Activated CD4-positive, alpha-beta T cell treated with anti-CD3 and anti-CD28 coated beads, Interleukin-2, Interleukin-6, amounts not matched to agents 100 ng/mL and 50 ng/mL, durations not matched to agents 16 hours and 8 hours (primary cell): ENCODE measurements around the gene OPN1MW2.
"Not testable (repeated sequence)": the region's sequence is repeated elsewhere in the genome, so short reads cannot be mapped to it uniquely, and the experiment has no call there.

Experiments
- DNase-seq: peaks from one replicate; pipeline ENCODE4 v3.0.0-alpha.2; 2020

The OPN1MW2 gene

DNA sequence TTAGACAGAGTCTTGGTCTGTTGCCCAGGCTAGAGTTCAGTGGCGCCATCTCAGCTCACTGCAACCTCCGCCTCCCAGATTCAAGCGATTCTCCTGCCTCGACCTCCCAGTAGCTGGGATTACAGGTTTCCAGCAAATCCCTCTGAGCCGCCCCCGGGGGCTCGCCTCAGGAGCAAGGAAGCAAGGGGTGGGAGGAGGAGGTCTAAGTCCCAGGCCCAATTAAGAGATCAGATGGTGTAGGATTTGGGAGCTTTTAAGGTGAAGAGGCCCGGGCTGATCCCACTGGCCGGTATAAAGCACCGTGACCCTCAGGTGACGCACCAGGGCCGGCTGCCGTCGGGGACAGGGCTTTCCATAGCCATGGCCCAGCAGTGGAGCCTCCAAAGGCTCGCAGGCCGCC lies at the start of gene OPN1MW2:
TSS of gene OPN1MW2 (plus strand) at position 301 of the 400 bp plus-strand sequence. CDS start at position 361, 60 bp downstream.
- DNase-seq: not testable (repeated sequence)

DNA sequence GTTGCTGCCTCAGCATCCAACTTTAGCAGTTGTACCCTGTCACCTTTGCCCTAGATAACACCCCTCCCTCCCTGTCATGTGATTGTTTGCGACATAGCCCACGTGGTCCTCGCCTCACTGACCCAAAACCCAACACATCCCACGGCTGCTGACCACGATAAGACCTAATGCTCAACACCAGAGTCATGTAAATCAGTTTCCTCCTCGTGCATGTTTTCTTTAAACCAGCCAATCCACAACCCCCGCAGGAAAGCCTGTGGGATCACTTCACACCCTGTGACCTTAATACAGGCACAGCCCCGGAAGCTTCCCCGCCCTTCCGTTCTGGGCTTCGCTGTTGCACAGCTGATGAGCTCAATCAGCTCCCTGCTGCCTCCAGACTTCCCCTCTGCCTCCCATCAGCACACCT lies 47.0 kb upstream of the OPN1MW2 start:
- DNase-seq: not testable (repeated sequence)

DNA sequence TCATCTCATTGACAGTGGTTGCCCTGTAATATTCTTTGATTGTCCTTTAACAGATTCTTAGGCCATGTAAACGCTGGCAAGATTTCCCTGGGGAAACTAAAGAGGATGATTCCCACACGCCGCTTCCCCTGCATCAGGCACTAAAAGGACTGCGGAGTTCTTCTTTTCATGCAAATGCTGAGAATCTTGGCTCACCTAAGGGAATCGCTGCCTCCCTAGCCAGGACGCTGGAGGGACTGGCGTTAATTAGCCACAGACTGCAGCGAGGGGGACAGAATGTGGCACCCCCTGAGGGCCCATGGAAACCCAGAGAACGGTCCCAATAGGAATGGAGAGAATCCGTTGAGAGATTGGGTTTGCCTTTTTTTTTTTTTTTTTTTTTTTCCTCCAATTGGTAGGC lies 45.2 kb upstream of the OPN1MW2 start:
- not testable (repeated sequence) for DNase-seq

DNA sequence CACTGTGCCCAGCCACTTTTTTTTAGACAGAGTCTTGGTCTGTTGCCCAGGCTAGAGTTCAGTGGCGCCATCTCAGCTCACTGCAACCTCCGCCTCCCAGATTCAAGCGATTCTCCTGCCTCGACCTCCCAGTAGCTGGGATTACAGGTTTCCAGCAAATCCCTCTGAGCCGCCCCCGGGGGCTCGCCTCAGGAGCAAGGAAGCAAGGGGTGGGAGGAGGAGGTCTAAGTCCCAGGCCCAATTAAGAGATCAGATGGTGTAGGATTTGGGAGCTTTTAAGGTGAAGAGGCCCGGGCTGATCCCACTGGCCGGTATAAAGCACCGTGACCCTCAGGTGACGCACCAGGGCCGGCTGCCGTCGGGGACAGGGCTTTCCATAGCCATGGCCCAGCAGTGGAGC lies 37.3 kb upstream of the OPN1MW2 start, which contains the start of gene OPN1MW:
TSS of gene OPN1MW (plus strand) at position 301 of the 400 bp plus-strand sequence. CDS start at position 383, 82 bp downstream.
- DNase-seq: not testable (repeated sequence)

DNA sequence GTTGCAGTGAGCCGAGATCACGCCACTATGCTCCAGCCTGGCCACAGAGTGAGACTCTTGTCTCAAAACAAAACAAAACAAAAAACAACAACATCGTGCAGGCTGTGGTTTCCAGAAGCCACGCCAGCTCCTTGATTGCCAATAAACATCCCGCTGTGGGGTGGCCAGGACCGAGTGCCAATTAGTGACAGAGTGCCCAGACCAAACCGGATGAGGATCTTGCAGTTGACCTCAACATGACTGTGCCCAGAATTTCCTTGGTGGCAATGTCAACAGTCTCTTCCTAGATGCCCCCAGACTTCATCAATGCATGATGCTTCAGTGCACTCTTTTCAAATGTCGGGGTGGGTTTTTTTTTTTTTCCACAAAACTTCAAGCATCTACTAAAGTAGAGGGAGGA lies 35.8 kb upstream of the OPN1MW2 start:
- DNase-seq: not testable (repeated sequence)

DNA sequence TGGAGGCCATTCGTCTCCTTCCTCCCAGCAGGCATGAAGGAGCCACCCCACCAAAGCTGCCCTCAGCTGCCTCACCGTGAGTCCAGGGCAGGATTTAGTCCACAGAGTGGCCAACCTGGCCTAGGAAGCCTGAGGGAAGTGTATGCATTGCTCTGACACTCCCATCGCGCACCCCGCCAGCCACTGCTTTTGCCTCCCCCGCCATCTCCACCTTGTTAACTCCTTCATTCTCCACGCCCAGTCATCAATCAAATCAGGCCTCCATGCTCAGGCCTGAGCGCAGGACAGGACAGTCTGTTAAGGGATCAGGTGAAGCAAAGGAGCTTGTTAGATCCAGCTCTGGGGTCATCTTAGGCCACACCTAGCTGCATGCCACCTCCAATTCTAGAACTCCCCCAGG lies 26.7 kb upstream of the OPN1MW2 start:
- DNase-seq: not testable (repeated sequence)

DNA sequence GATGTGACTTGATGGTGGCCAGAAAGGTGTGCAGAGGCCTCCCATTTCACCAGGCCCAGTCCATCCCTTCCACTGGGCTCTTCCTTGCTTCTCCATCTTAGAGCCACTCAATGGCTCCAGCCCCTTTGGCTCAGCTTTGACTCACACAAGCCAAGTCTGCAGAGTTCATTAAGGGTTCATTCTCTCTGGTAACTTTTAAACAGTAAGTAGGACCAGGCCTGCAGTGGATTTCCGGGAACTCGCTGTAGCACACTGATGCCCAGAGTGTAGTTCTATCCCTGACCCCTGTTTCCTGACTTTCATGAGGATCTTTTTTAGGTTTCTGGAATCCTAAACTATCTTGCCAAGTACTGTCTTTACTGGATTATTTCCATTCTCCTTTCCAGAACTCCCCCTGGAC lies 25.2 kb upstream of the OPN1MW2 start:
- DNase-seq: not testable (repeated sequence)

DNA sequence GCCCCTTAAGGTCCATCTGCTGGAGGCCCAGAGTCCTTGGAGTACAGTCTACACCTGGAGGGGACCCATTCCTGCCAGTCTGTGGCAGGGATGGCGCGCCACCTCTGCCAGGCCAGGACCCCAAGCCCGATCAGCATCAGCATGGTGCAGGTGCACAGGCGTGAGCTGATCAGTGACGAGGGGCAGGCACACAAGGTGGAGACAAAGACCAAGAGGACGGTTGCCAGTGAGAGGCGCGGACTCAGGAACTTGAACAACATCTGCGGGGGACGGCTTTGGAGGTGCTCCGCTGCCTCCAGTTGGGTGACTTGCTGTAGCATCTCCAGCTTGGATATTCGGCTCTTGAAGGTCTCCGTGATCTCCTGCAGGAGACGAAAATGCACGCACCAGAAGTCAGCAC lies 23.1 kb upstream of the OPN1MW2 start:
- DNase-seq: not testable (repeated sequence)

DNA sequence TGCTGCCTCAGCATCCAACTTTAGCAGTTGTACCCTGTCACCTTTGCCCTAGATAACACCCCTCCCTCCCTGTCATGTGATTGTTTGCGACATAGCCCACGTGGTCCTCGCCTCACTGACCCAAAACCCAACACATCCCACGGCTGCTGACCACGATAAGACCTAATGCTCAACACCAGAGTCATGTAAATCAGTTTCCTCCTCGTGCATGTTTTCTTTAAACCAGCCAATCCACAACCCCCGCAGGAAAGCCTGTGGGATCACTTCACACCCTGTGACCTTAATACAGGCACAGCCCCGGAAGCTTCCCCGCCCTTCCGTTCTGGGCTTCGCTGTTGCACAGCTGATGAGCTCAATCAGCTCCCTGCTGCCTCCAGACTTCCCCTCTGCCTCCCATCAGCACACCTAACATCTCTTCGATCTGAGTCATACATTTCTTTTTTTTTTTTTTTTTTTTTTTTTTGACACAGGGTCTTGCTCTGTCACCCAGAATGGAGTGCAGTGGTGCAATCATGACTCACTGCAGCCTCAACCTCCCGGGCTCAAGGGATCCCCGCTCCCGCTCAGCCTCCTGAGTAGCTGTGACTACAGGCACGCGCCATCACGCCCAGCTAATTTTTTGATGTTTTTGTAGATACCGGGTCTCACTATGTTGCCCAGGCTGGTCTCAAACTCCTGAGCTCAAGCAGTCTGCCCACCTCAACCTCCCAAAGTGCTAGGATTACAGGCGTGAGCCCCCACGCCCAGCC lies 9.7 kb upstream of the OPN1MW2 start:
- not testable (repeated sequence) for DNase-seq

DNA sequence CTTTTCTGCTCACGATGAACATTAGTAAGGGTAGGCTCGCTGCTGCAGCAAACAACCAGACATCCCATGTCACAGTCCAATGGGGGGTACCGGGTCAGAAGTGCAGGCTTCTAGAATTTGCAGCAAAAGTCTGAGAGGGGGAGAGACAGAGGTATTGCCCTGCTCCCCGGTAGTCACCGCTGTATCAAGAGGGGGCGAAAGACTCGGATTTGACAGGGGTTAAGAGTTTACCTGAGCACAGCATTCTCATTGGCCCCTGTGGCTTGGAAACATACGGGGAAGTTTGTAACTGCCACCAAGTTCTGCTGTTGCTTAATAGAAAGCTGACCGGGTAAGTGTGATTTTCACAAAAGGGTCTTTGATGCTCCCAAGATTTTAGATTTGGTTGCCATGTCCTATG lies 8.5 kb upstream of the OPN1MW2 start:
- not testable (repeated sequence) for DNase-seq

DNA sequence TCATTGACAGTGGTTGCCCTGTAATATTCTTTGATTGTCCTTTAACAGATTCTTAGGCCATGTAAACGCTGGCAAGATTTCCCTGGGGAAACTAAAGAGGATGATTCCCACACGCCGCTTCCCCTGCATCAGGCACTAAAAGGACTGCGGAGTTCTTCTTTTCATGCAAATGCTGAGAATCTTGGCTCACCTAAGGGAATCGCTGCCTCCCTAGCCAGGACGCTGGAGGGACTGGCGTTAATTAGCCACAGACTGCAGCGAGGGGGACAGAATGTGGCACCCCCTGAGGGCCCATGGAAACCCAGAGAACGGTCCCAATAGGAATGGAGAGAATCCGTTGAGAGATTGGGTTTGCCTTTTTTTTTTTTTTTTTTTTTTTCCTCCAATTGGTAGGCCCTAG lies 8.1 kb upstream of the OPN1MW2 start:
- DNase-seq: not testable (repeated sequence)

DNA sequence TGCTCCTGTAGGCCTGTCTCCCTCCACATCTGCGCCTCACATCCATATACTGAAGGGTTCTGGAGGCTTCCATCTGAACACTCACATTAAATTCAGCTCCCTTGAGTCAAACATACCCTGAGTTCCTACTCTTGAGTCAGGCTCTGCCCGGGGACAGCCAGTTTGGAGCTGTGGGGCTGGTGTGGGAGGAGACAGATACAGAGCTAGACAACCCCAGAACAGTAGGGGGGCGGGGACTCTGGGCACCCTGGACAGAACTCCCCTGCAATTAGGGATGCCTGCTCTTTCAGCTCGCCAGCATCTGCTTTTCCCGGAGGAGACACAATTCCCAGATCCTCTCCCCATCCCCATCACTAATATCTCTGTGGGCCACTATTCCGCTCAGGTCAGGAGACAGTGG lies 5.7 kb downstream of the OPN1MW2 start:
- DNase-seq: not testable (repeated sequence)

DNA sequence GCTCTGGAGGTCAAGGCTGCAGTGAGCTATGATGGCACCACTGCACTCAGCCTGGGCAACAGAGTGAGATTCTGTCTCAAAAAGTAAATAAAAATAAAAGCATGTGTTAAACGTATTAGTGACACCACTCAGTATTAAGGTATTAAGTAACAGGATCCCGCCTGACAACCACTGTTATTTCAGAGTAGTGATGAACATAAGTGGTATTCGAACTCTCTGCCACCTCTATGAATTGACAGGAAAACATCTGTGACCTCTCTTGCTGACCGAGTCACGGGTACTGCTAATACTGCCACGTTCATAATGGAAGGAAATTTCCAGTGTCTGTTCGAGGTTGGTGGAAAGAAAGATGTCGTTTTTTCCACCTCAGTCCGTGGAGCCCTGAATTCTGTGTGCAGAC lies 7.2 kb downstream of the OPN1MW2 start:
- not testable (repeated sequence) for DNase-seq

DNA sequence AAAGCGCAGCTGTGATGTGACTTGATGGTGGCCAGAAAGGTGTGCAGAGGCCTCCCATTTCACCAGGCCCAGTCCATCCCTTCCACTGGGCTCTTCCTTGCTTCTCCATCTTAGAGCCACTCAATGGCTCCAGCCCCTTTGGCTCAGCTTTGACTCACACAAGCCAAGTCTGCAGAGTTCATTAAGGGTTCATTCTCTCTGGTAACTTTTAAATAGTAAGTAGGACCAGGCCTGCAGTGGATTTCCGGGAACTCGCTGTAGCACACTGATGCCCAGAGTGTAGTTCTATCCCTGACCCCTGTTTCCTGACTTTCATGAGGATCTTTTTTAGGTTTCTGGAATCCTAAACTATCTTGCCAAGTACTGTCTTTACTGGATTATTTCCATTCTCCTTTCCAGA lies 11.9 kb downstream of the OPN1MW2 start:
- not testable (repeated sequence) for DNase-seq

DNA sequence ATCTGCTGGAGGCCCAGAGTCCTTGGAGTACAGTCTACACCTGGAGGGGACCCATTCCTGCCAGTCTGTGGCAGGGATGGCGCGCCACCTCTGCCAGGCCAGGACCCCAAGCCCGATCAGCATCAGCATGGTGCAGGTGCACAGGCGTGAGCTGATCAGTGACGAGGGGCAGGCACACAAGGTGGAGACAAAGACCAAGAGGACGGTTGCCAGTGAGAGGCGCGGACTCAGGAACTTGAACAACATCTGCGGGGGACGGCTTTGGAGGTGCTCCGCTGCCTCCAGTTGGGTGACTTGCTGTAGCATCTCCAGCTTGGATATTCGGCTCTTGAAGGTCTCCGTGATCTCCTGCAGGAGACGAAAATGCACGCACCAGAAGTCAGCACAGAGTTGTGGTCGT lies 14.1 kb downstream of the OPN1MW2 start:
- not testable (repeated sequence) for DNase-seq

DNA sequence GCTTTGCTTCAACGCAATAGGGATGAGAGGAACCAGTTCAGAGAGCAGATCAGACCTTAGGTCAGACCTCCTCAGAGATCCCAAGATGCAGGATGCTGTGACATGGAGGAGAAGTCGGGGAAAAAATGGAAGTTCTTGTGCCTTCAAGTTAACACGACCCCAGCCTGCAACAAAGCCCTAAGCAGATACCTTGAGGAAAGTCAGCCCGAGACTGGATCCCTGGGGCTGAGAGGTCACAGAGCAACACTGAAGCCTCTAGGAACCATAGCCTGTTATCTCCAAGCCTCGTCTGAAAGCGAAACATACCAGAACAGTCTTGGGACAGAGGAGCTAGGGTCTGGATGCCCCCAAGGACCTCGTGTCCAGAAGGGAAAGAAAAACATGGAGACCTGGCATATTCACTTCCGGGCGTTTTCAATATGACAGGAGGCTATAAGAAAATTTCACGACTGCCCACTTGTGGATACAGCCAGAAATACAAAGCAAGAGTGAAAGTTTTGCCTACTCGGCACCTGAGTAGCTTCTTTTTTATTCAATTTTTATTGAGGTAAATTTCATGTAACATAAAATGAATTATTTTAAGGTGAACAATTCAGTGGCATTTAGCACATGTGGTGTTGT lies 19.5 kb downstream of the OPN1MW2 start:
- DNase-seq: not testable (repeated sequence)

DNA sequence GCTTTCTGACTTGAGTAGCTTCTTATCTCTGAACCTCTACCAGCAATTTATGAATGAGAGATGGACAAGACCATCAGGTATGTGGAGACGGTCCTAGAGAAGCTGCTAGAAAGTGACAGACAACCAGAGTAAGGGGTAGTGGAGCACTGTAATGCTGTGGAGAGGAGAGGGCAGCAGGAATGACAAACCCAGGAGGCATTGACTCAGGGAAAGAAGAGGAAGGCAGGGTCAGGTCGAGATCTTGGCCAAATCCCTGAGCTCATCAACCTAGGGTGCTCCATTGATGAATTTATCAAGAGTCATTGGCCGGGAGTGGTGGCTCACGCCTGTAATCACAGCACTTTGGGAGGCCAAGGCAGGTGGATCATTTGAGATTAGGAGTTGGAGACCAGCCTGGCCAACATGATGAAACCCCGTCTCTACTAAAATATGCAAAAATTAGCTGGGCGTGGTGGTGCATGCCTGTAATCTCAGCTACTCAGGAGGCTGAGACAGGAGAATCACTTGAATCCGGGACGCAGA lies 20.5 kb downstream of the OPN1MW2 start:
- DNase-seq: not testable (repeated sequence)

DNA sequence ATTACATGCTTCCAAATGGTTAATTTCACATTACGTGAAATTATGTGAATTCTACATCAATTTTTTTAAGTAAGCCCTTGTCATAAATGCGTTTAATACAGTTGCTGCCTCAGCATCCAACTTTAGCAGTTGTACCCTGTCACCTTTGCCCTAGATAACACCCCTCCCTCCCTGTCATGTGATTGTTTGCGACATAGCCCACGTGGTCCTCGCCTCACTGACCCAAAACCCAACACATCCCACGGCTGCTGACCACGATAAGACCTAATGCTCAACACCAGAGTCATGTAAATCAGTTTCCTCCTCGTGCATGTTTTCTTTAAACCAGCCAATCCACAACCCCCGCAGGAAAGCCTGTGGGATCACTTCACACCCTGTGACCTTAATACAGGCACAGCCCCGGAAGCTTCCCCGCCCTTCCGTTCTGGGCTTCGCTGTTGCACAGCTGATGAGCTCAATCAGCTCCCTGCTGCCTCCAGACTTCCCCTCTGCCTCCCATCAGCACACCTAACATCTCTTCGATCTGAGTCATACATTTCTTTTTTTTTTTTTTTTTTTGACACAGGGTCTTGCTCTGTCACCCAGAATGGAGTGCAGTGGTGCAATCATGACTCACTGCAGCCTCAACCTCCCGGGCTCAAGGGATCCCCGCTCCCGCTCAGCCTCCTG lies 28.0 kb downstream of the OPN1MW2 start:
- DNase-seq: not testable (repeated sequence)

DNA sequence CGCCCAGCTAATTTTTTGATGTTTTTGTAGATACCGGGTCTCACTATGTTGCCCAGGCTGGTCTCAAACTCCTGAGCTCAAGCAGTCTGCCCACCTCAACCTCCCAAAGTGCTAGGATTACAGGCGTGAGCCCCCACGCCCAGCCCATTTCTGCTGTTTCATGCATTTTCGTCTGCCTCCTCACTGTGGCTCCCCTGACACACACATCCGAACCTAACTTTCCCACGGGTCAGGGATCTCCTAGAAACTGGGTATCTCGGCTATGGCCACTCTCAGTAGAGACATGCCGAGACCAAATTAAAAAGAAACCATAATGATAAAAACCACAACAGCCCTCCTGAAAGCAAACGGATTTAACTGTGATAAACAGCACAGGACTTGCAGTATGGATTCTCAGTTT lies 28.5 kb downstream of the OPN1MW2 start:
- not testable (repeated sequence) for DNase-seq

DNA sequence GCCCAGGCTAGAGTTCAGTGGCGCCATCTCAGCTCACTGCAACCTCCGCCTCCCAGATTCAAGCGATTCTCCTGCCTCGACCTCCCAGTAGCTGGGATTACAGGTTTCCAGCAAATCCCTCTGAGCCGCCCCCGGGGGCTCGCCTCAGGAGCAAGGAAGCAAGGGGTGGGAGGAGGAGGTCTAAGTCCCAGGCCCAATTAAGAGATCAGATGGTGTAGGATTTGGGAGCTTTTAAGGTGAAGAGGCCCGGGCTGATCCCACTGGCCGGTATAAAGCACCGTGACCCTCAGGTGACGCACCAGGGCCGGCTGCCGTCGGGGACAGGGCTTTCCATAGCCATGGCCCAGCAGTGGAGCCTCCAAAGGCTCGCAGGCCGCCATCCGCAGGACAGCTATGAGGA lies 37.7 kb downstream of the OPN1MW2 start, which contains the start of gene OPN1MW3:
TSS of gene OPN1MW3 (plus strand) at position 301 of the 400 bp plus-strand sequence. CDS start at position 339, 38 bp downstream.
- not testable (repeated sequence) for DNase-seq

DNA sequence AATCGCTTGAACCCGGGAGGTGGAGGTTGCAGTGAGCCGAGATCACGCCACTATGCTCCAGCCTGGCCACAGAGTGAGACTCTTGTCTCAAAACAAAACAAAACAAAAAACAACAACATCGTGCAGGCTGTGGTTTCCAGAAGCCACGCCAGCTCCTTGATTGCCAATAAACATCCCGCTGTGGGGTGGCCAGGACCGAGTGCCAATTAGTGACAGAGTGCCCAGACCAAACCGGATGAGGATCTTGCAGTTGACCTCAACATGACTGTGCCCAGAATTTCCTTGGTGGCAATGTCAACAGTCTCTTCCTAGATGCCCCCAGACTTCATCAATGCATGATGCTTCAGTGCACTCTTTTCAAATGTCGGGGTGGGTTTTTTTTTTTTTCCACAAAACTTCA lies 39.2 kb downstream of the OPN1MW2 start:
- DNase-seq: not testable (repeated sequence)

DNA sequence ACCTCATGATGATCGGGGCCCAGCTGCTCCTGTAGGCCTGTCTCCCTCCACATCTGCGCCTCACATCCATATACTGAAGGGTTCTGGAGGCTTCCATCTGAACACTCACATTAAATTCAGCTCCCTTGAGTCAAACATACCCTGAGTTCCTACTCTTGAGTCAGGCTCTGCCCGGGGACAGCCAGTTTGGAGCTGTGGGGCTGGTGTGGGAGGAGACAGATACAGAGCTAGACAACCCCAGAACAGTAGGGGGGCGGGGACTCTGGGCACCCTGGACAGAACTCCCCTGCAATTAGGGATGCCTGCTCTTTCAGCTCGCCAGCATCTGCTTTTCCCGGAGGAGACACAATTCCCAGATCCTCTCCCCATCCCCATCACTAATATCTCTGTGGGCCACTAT lies 43.5 kb downstream of the OPN1MW2 start:
- not testable (repeated sequence) for DNase-seq

DNA sequence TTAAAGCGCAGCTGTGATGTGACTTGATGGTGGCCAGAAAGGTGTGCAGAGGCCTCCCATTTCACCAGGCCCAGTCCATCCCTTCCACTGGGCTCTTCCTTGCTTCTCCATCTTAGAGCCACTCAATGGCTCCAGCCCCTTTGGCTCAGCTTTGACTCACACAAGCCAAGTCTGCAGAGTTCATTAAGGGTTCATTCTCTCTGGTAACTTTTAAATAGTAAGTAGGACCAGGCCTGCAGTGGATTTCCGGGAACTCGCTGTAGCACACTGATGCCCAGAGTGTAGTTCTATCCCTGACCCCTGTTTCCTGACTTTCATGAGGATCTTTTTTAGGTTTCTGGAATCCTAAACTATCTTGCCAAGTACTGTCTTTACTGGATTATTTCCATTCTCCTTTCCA lies 49.7 kb downstream of the OPN1MW2 start:
- DNase-seq: not testable (repeated sequence)
